Activated CD4-positive, alpha-beta T cell treated with anti-CD3 and anti-CD28 coated beads for 1 hour (primary cell): ENCODE measurements around the gene EOGT.

ENCODE experiments used
- DNase-seq: peaks from one replicate; pipeline ENCODE4 v3.0.0-alpha.2; 2020

EOGT gene

DNA sequence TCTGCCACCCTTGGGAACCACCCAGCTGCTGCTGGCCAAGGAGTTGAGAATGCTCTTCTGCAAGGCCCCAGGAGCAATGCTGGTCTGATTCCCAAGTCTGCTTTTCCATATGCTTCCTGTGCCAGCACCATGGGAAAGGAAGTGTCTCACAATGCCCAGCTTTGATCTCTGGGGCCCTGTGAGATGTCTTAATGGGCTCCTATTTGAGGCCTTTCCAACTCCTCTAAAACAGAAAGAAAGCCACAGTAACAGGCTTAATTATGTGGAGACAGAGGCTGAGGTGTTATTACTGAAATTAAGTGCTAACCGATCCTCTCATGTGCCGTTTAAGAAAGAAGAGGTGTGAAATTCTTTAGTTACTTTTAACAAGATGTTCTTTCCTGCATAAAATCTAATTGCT, 4.5 kb downstream of the EOGT start:
- no peak for DNase-seq

DNA sequence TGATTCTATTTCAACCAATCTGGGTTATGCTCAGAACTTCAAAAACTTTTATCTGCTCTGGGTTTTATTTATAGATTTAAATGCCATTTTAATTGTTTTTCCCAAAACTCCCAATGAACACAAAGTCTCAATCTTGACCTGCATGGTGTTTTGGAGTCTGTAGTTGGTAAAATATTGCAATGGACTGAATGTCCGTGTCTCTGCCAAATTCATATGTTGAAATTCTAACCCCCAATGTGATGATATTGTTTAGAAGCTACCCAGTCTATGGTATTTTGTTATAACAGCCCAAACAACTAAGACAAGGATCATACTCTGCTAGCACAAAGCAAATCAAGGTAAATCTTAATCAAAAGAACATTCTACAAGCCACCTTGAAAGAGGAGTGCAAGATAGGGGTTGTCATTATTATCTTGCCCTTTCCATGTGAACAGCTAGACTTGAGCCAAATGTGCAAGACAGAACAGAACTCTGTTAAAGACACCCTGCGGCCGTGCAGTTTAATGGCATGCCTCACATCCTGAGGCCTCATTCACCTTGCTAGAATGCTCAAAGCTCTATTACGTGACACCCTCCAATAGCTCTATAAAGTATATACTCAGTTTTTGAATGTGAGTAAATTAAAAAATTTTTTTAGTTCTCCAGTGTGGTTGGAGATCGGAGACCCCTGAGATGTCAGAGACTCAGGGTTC, 7.5 kb downstream of the EOGT start:
- no peak for DNase-seq

DNA sequence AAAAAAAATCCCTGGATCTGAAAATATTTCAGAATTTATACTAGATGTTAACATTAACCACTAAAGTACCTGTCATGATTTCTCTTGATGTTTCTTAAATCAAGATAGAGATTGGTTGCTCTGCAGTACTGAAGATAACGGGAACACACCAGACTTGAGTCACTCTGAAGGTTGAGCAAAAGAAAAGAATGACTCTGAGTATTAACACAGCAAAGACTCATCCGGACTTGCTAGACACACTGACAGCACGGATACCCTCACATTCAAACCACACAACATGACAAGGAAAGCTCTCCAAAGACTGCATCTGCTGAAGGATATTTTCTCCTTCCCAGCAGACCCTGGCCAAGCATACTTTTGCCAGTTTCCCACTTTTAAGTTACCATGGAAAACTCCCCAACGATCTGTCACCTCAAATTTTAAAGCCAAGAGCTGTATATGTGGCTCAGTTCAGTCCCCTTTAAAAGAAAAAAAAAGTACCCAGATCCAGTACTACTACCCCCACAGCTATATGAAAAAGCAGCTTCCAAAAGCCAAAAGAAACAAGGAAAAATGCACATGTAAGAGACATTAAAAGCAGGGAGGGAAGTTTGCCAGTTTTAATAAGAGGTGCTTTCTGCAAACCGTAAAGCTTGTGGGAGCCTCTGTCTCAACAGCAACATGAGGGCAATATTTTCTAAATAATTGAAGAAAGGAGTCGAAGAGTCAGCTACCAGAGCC, 8.3 kb downstream of the EOGT start:
- no peak for DNase-seq

DNA sequence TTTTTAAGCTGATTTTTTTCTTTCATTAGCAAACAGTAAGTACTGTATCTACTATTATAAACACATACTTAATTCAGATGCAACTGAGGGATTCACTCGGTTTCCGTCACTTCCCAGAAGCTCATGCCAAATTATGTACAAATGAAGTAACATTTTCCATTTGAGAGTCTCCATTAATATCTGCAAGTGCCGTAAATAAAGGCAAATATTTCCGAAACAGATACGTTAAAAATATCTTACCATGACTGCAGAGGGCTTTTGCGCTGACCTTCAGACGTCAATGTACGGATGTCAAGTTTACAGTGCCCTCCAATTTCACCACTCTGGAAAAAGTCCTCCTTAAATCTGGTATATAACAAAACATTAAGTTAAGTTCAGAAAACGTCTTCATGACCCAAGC, 9.3 kb downstream of the EOGT start:
- no peak for DNase-seq

DNA sequence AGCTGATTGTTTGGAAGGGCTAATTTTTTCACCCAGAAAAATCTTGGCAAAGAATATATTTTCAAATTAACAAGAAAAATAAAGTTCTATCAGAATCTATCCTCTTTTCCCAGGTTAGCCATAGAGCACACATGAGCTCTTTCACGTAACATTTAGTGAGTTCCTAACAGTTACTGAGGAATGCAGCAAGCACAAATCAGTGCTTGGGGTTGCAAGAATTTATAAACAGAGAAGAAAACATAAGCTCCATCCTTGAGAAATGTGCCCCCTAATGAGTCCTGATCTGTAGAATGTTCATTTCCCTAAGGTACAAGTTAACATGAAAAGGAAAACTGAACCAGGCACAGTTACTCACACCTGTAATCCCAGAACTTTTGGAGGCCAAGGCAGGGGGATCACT, 13.9 kb downstream of the EOGT start:
- no peak for DNase-seq

DNA sequence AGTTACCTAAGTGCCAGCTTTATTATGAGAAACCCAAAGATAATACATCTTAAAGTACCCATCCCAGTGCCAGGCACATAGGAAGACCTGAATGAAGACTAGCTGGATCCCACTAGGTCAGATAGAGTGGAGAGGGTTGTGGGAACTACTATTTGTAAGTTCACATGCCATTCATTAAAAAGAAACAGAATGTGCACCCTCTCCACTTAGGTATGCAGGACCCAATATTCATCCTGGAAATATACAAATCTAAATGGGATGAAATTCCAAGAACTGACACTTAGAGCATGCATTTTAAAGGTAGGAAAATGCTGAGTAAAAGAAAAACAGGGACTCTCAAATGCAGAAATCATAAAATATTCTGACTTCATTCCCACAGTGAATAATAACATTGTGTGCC, 14.3 kb downstream of the EOGT start:
- no peak for DNase-seq

DNA sequence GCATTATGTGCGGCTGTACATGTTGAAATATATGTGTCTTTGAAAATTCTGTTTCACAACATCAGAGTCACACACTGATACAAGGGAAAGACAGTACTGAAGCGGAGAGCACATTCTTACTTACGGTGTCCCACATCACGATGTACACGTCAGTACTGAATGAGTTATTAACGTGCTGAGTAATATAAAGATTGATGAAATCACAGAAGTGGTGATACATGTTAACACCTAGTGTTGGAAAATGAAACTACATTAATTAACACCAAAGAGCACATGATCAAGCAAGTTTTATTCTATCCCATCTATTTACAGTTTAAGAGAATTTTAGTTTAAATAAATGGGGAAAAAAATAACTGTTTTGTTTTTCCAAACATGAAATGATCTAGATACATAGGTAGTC, 15.6 kb downstream of the EOGT start:
- no peak for DNase-seq

DNA sequence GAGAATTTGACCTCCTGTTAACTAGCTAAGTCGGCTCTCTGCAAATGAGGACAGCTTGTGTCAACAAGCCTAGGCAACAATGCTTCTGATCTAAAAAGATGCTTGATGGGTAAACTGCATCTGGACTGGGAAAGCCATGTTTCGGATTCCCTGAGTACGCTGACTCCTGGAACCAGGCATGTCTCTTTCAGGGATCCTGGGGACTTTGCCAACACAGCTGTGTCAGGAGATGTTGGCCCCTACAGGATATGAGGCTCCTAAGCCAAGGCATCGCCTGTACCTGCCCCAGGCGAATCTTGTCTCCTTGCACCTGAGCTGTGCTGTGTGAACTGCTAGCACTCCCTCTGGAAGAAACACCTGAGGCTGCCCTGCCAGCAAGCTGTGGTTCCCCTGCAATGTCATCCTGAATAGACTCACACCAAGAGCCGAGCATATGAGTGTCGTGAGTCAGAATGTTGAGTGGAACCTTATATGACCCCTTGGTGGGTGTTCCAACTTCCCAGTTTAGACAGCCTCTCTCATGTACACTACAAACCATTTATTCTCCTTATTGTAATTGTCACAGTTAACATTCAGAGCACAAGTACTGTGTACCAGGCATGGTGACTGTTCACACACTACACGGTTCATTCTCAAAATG, 17.0 kb downstream of the EOGT start:
- DNase-seq: no peak

DNA sequence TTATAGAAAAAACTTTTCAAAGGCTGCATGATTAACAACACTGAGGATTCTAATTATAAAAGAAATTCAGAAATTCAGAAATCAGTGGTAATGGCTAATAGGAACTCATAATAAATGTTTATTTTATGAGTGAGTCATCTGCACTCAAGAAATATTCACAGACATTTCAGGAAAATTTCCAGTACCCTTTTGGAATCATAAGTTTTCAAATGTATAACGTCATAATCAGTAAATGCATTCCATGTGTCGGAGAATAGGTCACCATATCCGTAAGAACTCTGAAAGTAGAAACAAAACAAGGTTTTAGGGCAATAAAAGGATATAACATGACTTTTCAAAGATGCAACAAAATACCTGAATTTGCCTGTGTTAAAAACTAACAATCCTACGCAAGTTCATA, 24.7 kb downstream of the EOGT start:
- DNase-seq: no peak

DNA sequence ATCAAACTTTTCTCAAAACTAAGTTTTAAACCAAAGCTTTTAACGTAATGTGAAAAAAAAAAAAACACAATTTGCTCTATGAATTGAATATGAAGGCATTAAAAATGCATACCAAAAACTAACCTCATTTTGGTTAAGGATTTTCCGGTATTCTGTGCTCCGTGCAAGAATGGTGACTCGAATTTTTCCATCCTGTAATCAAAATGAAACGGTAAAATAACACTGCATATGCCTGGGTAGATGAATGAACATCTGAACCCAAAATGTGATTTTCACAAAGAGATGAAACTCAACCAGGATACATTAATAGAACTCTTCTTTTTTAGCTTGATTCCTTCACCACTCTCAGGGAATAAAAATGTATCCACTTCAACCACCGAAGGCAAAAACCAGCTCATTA, 26.2 kb downstream of the EOGT start:
- DNase-seq: no peak

DNA sequence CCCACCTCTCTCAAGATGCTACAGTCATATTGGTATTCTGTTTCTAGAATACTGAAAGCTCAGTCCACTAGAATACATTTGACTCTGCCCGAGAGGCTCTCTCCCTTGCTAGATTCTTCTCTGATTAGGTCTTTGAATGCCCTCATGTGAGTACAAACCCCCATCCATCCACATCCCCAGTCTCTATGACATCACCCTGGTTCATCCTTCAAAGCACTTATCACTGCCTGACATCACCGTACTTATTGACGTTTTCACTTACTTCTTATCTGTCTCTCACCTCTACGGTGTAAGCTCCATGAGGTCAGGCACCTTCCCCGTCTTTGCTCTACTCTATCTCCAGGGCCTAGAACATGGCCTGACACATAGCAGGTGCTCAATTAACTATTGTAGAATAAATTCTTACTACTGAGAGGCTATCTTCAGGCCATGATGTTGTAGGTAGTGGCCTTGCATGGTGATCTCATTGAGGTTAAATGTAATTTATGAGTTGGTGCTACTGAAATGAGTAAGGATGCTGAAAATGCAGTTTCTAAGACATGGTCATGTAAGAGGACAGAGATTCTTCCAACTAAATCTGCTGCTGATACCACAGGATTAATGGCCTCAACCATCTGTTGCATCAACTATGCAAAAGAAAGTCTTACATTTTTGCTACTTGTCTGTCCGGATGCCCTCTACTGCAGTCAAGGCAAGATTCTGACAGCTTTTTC, 26.8 kb downstream of the EOGT start:
- no peak for DNase-seq

DNA sequence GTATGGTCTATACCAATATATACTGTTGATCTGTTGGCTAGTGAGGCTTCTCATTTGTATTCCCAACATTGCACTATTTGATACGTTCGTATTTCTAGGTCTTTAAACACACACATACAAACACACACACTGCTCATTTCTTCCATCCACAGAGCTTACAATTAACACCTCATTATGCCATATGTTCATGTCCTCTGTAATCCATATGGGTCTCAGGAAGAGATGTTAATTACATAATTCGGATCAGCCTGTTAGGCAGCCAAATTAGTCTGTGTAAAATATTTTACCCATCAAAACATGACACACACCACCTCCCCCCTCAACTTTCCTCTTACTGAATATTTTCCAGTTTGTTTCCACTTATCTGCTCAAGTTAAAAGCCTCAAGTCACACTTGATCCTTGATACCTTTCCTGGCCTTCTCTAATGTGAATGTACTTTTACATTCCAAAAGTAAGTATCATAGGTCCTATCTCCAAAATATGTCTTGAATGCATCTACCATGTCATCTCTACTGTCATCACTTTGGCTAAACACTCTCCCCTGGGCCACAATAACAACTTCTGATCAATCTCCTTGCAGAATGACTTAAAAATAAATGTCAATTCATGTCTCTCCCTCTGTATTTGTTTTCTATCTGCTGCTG, 28.2 kb downstream of the EOGT start:
- DNase-seq: no peak

DNA sequence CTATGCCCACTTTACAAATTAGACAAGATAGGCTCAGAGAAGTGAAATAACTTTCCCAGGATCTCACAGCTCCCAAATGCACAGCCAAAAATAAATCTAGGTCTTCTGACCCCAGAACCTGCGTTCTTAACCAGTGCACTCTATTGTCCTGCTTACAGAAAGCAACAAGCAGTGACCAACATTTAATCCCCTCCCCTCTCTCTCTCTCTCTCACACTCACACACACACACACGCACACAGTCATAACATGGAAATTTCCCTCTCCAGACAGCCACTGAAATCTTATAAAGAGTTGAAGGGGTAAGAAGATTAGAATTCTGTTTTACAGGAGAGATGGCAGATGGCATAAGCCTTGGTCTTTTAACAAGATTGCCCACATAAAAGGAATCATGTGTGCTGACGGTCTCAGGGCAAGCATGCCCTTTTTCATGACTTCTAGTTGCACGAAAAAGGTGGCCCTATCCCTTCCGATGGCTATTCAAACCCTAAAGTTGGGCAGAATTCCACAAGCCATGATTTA, 29.4 kb downstream of the EOGT start:
- no peak for DNase-seq

DNA sequence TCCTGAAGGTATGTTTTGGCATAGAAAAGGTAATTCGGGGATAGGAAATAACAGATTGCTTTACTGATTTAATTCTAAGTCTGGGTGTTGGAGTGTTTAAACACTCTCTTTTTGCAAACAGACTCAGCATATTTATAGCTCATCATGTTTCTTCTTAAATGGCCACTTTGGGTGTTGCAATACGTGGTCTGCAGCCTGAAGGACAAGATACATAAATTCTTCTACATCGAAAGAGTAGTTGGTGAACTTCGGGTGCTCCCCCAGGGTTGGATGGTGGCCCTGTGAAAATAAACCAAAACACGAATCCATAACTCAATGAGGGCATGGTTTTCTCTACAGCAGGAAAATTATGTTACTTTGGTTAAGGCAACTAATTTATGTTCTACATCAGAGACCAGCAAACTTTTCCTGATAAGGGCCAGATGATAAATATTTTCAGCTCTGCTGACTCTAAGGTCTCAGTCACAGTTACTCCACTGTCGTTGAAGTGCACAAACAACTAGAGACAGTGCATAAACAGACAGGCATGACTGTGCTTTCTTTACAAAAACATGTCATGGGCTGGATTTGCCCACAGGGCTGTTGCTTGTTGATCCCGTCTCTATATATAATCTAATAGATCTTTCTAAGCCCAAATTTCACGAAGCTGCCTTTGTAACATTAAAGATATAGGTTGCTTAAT, 35.9 kb downstream of the EOGT start:
- no peak for DNase-seq

DNA sequence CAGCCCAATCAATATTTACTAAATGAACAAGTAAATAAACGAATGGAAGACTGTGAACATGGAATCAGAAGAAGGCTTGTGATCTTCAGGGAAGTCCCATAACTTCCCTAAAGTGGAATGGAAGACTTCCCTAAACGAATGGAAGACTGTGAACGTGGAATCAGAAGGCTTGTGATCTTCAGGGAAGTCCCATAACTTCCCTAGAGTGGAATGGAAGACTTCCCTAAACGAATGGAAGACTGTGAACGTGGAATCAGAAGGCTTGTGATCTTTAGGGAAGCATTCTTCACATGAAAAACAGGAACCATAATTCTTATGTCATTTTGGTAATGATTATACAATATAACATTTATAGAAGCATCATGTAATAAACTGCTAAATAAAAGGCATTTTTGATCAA, 38.8 kb downstream of the EOGT start:
- no peak for DNase-seq

DNA sequence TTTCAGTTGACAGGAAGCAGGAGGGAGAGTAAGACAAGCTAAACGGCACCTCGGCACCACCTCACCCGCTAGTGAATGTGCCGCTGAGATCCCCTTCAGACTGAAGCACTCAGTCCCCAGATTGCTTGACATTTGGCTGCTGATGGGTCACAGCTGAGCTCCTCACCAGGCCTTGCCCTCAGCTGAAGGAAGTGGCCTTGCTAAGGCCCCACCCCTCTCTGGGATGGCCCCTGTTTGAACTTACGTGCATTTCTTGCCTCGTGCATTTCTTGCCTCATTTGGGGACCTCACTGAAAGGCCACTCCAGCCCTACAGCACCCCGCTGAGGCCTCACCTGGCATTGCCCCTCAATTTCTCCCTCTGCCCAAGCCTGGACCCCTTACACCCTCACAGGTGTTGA, 39.8 kb downstream of the EOGT start:
- no peak for DNase-seq

DNA sequence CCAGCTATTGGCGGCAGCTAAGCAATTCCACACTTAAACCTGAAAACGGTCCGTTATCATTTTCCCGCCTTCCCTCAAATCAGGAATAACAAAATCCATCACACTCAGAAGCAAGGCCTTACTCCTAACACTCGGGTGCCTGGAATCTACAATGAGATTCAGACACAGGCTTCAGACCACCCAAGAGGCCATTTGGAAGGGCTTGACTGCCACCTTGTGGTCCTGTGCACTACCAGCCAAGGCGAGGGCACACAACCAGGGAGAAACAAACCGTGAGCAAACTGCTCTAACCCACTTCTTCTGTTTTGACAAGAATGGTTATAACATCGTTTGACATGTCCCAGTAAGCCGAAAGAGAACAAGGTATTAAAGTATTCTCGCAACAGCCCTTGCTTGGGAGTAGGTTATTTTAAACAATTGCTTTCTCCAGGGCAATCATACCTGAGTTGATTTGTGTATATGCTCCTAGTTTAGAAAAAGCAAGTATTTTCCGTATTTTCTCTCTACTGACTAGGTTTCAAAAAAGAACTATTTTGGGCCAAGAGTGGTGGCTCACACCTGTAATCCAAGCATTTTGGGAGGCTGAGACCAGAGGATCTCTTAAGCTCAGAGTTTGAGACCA, 41.0 kb downstream of the EOGT start:
- DNase-seq: no peak

DNA sequence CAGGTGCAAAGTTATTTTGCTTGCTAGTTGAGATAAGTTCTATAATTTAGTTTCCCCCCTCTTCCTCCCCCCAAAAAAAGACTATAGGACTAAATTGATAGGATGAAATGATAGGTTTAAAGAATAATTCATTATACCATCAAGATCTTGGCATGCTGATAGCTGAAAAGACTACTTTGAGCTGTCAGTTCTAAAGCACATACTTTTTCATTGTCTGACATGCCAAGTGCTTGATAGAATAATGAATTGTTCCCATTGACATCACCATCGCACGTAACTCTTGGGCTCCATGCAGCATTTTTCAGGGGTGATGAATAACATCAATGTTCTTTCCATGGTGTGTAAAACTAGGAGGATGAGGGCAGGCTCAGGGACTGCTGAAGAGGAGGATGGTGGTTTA, 48.8 kb downstream of the EOGT start:
- DNase-seq: no peak

DNA sequence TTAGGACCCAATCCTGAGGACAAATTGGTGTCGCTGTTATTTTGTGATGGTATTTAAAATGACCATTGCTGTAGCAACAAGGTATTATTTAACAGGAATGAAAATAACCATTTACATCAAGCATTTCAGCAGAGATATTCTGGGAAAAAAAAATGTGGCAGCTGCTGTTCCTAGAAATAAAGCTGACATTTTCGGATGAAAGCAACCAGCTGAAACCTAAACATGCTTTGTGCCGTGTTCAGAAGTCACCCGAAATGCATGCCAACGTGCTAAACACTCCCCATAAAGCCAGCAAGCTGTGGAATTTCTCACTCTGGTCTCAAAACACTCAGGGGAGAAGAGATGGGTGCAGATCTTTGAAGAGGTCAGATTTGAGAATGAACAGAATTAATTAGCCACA, 49.6 kb downstream of the EOGT start:
- DNase-seq: no peak

DNA sequence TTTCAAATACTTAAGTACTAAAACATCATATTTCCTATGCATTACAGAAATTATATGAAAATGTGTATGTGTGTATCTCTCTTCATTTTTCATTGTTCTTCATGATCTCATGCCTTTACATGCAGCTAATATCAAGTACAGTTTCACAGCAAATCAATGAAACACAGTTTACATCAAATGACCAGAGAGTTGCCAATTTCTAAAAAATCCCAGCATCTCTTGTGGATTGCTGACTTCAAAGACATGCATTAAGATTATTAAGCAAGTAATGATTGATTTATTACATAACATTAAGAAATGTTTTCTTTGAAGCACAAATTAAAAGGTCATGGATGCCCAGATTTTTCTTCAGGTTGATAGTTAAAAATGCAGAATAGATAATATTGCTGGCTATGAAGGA, 50.1 kb downstream of the EOGT start:
- DNase-seq: no peak

DNA sequence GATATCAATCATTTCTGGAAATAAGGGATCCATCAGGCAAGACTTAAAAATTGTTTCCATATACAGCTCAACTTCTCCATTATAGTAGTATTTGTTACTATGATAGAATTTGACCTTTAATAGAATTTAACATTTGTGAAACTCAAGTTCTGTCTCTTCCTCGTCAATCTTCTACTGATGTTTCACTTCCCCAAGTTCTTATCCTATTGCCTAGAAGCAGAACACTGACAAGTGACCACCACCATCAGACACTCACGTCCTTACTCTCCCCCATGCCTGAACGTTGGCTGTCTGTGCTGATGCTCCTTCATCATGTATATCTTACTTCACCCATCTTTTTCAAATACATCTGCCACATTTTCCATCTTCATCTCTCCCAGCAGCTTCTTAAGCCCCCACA, 54.6 kb downstream of the EOGT start:
- DNase-seq: no peak

DNA sequence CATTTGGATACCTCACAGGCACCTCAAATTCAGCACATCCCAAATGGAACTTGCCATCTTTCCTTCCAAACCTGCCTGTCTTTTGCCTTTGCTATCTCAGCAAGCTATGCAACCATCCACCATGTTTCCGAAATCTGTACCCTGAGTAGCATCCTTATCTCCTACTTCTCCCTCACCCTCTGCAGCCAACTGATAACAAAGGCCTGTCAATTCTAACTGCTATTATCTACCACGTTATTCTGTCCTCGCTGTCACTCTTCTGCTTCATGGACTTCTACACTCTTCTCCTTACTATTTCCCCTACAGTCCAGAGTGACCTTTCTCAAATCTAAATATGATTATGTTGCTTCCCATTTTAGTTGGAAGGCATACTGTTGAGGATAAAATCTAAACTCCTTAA, 55.6 kb downstream of the EOGT start:
- DNase-seq: no peak
